ENCODE results near the gene FBXO38. TPM values are rescaled to one million over a fixed set of nuclear protein-coding genes. Genes with fewer than 3 reads are reported as not detected.

Gene FBXO38
- total and polyA plus RNA-seq, 9 of the 15 experiments (the other 6 are each of a cell fraction or from before 2014, with no cell fraction given) = 7.4 to 39.4 (median 29.3) TPM

DNA sequence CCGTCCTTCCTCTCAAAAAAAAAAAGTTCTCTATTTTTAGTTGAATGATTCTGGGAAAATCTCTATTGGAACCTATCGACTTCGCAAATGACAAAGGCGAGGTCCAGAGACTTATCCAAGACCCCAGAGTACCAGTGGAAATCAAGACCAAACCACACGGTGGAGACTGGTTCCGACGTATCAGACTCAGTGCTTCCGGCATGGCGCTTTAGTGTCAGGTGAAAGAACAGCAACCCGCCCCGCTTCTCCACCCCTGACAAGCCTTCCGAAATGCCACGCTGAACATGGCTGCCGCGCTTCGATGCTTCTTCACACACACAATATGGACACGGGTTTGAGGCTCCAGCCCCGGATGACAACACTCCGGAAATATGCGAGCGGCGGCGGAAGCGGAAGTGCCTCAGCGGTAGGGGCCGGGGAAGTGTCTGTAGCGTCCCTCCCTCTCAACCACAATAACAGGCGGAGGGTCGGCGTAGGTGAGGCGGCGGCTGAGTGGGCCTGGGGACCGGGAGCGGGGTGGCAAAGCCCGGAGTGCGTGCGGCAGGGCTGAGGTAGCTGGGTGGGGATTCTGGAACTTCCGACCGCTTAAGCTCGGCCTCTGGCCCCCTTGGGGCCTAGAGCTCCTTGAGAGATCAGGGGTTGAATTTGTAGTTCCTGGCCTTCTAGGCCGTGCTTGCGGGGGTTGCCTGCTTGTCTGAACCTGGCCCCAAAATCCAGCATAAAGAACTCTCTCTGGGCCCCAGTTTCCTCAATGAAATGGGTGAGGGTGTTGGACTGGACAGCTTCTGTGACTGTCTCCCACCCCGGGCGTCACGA is at the start of gene FBXO38 (continued):
- TF ChIP-seq, protein P1, sequence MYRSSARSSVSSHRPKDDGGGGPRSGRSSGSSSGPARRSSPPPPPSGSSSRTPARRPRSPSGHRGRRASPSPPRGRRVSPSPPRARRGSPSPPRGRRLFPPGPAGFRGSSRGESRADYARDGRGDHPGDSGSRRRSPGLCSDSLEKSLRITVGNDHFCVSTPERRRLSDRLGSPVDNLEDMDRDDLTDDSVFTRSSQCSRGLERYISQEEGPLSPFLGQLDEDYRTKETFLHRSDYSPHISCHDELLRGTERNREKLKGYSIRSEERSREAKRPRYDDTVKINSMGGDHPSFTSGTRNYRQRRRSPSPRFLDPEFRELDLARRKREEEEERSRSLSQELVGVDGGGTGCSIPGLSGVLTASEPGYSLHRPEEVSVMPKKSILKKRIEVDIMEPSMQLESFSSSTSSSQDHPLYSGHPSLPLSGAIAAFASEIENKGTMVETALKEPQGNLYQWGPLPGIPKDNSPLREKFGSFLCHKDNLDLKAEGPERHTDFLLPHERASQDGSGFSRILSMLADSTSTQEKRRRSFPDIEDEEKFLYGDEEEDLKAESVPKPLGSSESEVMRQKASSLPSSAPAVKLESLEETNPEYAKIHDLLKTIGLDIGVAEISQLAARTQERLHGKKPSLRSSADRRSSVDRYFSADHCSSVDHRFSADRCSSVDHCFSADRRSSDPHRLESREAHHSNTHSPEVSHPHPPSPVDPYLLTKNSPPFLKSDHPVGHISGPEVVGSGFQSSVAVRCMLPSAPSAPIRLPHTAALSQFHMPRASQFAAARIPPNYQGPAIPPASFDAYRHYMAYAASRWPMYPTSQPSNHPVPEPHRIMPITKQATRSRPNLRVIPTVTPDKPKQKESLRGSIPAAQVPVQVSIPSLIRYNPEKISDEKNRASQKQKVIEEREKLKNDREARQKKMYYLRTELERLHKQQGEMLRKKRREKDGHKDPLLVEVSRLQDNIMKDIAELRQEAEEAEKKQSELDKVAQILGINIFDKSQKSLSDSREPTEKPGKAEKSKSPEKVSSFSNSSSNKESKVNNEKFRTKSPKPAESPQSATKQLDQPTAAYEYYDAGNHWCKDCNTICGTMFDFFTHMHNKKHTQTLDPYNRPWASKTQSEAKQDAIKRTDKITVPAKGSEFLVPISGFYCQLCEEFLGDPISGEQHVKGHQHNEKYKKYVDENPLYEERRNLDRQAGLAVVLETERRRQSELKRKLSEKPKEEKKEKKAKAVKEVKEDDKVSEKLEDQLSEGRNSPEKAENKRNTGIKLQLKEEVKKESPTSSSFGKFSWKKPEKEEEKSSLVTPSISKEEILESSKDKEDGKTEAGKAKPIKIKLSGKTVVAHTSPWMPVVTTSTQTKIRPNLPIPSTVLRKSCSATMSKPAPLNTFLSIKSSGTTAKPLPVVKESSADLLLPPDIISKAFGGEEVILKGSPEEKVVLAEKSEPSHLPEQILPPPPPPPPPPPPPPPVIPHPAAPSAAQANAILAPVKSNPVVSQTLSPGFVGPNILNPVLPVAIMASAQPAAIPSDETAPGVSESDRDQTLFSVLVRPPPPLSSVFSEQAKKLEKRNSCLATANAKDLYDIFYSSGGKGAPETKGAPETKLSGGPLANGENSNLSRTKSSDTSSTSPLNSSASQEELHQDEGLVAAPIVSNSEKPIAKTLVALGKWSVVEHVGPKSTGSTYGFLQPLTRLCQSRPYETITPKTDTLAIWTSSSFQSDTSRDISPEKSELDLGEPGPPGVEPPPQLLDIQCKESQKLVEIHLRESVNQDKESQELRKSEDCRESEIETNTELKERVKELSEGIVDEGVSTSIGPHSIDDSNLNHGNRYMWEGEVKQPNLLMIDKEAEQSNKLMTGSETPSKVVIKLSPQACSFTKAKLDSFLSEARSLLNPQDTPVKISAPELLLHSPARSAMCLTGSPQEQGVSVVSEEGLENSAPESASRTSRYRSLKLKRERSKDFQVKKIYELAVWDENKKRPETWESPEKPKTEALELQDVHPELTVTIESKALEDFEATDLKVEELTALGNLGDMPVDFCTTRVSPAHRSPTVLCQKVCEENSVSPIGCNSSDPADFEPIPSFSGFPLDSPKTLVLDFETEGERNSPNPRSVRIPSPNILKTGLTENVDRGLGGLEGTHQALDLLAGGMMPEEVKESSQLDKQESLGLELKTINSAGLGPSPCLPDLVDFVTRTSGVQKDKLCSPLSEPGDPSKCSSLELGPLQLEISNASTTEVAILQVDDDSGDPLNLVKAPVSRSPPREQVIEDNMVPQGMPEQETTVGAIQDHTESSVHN (IDR thresholded peaks at IDR 0.05; ENCODE audit: borderline replicate concordance in 1 of 2, low read depth in 1 of 2) = 0 out of 4 replicates have a peak, but pooled peaks of 1 of the 2 experiments have one; percentile 25
- no peak for TF ChIP-seq KAT2B (IDR thresholded peaks at IDR 0.05; ENCODE audit: low read depth, low read length)
- no peak for TF ChIP-seq STAG1 (CRISPR knock-in tag; IDR thresholded peaks at IDR 0.05; ENCODE audit: borderline replicate concordance)
- peak; percentile 53 for TF ChIP-seq PRDM10 (IDR thresholded peaks at IDR 0.05; ENCODE audit: partially characterized antibody)
- no peak for TF ChIP-seq ZNF184 (CRISPR knock-in tag; IDR thresholded peaks at IDR 0.05)
- TF ChIP-seq, protein P2, sequence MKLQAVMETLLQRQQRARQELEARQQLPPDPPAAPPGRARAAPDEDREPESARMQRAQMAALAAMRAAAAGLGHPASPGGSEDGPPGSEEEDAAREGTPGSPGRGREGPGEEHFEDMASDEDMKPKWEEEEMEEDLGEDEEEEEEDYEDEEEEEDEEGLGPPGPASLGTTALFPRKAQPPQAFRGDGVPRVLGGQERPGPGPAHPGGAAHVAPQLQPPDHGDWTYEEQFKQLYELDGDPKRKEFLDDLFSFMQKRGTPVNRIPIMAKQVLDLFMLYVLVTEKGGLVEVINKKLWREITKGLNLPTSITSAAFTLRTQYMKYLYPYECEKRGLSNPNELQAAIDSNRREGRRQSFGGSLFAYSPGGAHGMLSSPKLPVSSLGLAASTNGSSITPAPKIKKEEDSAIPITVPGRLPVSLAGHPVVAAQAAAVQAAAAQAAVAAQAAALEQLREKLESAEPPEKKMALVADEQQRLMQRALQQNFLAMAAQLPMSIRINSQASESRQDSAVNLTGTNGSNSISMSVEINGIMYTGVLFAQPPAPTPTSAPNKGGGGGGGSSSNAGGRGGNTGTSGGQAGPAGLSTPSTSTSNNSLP (IDR thresholded peaks at IDR 0.05; ENCODE audit: borderline replicate concordance, low read depth, low read length) = no peak
- TF ChIP-seq MLX (CRISPR knock-in tag; conservative IDR thresholded peaks at IDR 0.05) = no peak

Data from K562 (cell line).